ENCODE data around the gene LCE2D.
A peak's percentile ranks its signal among the peaks of the same experiment; 100 is the strongest.

The LCE2D gene

DNA sequence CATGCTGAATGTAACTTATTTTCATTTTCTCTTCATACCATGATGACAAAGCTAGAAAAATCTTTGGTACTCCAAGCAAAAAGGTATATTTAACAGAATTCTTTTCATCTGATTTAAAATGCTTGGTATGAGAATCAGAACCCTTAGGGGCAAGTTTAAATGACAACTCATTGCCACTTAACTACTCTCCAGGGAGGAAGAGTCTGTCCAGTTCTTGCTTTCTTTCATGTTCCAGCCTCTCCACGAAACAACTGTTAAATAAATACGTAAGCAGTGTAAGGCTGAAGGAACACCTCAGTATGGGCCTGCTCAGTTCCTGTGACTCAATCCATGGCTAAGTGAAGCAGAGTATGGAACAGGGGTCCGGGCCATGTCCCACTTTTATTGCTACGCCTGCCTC is 36.6 kb downstream of the LCE2D start:
- DNase-seq = peak; percentile 43

GRCh38 chr1:152707860-152708259 is 44.7 kb downstream of the LCE2D start, which contains the start of gene LCE4A:
Gene LCE4A (plus strand): TSS chr1:152708160. CDS start chr1:152709076, 916 bp downstream.
- no peak for DNase-seq

Data from EL (cell line).